ENCODE results near the gene DIDO1. TPM values are rescaled to one million over a fixed set of nuclear protein-coding genes. Genes with fewer than 3 reads are reported as not detected.

DIDO1 gene
- total RNA-seq, 1 donor from 2014 or later: 71.2 TPM

GRCh38 chr20:62898093-62898964 is 28.0 kb downstream of the DIDO1 start:
- Mint-ChIP-seq H3K9me3 (ENCODE audit: low read depth) (no peaks in the 10 kb centered on the region), H3K36me3 (ENCODE audit: insufficient read depth) (peaks cover 14% of the 10 kb centered on the region)

GRCh38 chr20:62897666-62898065 is 28.6 kb downstream of the DIDO1 start:
- H3K4me3 Mint-ChIP-seq (ENCODE audit: low read depth): no peak overlapping the region
- DNase-seq (ENCODE audit: low spot score, unreplicated experiment): no peak
- peaks cover 16% of the 10 kb centered on the region for H3K36me3 Mint-ChIP-seq (ENCODE audit: insufficient read depth)
- H3K27me3 Mint-ChIP-seq: no peaks in the 10 kb centered on the region
- H3K9me3 Mint-ChIP-seq (ENCODE audit: low read depth): no peaks in the 10 kb centered on the region
- H3K4me1 Mint-ChIP-seq (ENCODE audit: low read depth): peaks cover 19% of the 10 kb centered on the region
- TF ChIP-seq CTCF (IDR thresholded peaks at IDR 0.05; ENCODE audit: unreplicated experiment): no peak
- H3K27ac Mint-ChIP-seq: peak overlapping the region; percentile 59

More at GRCh38 chr20:62898093-62898964, 28.0 kb downstream of the DIDO1 start:
- Mint-ChIP-seq H3K4me1 (ENCODE audit: low read depth) (peaks cover 19% of the 10 kb centered on the region), H3K27ac (no peak overlapping the region), H3K4me3 (ENCODE audit: low read depth) (no peak overlapping the region), H3K27me3 (no peaks in the 10 kb centered on the region)
- DNase-seq (ENCODE audit: low spot score, unreplicated experiment): no peak
- TF ChIP-seq CTCF (IDR thresholded peaks at IDR 0.05; ENCODE audit: unreplicated experiment): no peak

DNA sequence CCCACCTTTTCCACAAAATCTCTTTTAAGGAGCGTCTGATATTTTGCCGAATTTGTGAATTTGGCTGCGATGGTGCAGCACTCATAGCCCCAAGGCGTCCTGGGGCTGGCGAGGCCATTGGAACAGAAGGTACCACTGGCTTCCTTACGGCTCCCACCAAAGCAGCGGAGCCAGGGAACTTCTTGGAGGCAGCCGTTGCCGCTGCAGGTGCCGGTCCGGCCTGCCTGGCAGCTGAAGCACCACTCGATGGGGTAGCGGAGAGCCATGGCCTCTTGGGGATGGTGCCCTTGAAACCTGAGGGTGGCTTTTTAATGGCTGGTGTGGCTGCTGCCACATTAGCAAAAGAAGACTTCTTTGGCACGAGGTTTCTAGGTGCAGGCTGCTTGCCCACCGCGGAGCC is 29.8 kb downstream of the DIDO1 start:
- H3K36me3 Mint-ChIP-seq (ENCODE audit: insufficient read depth): peaks cover 24% of the 10 kb centered on the region
- H3K4me1 Mint-ChIP-seq (ENCODE audit: low read depth): peaks cover 19% of the 10 kb centered on the region
- no peak overlapping the region for H3K4me3 Mint-ChIP-seq (ENCODE audit: low read depth)
- no peak overlapping the region for H3K27ac Mint-ChIP-seq
- no peak for TF ChIP-seq CTCF (IDR thresholded peaks at IDR 0.05; ENCODE audit: unreplicated experiment)
- H3K9me3 Mint-ChIP-seq (ENCODE audit: low read depth): no peaks in the 10 kb centered on the region
- no peak for DNase-seq (ENCODE audit: low spot score, unreplicated experiment)
- no peaks in the 10 kb centered on the region for H3K27me3 Mint-ChIP-seq

DNA sequence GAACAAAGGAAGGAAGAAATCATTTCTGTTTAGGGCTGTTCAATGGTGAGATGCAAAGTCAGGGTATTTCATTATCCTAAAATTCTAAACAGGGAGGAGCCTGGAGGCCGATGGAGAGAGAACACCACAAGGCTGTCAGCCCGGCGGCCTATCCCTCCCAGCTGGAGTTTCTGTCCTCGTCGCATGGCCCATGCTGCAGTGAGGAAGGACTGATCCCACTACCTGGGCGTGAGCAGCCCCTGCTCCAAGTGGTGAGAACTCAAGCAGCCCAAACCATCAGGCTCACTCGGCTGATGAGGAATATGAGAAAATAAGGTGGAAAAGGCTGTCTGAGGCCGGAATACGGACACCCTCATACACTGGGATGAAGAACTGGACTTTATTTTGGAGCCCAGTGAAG is 30.8 kb downstream of the DIDO1 start:
- no peak for TF ChIP-seq CTCF (IDR thresholded peaks at IDR 0.05; ENCODE audit: unreplicated experiment)
- peak overlapping the region; percentile 89 for H3K27ac Mint-ChIP-seq
- H3K27me3 Mint-ChIP-seq: no peaks in the 10 kb centered on the region
- H3K36me3 Mint-ChIP-seq (ENCODE audit: insufficient read depth): peaks cover 30% of the 10 kb centered on the region
- H3K9me3 Mint-ChIP-seq (ENCODE audit: low read depth): no peaks in the 10 kb centered on the region
- no peak for DNase-seq (ENCODE audit: low spot score, unreplicated experiment)
- no peak overlapping the region for H3K4me3 Mint-ChIP-seq (ENCODE audit: low read depth)
- H3K4me1 Mint-ChIP-seq (ENCODE audit: low read depth): peaks cover 14% of the 10 kb centered on the region

DNA sequence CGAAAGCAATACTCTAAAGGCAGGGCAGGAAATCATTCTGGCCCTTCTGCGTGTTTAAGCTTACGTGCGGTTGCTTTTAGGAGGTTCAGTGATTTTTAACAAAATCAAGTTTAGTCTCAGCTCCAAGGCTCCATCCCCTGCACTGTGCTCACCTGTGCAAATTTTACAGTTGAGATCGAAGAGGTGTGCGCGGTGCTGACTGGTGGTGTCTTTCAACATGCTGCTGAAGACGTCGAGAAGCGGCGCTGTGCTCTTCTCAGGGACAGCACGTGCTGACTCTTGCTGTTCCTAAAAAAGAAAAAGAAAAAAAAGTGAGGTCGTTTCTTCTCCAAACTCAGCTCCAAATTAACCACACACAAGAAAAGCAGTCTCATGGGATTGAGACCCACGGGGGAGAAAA is 32.0 kb downstream of the DIDO1 start:
- Mint-ChIP-seq H3K9me3 (ENCODE audit: low read depth) (no peaks in the 10 kb centered on the region), H3K36me3 (ENCODE audit: insufficient read depth) (peaks cover 30% of the 10 kb centered on the region), H3K4me1 (ENCODE audit: low read depth) (peaks cover 3% of the 10 kb centered on the region), H3K27me3 (no peaks in the 10 kb centered on the region), H3K4me3 (ENCODE audit: low read depth) (no peak overlapping the region), H3K27ac (no peak overlapping the region)
- DNase-seq (ENCODE audit: low spot score, unreplicated experiment): no peak
- no peak for TF ChIP-seq CTCF (IDR thresholded peaks at IDR 0.05; ENCODE audit: unreplicated experiment)

Data from progenitor cell of endocrine pancreas (in vitro differentiated cells).